GM08714 (cell line): ENCODE data around the gene CHERP.

Experiments used
- H3K4me3 ChIP-seq: fragments of 200-500 bp; sonication (Bioruptor generic); 2 replicates; pipeline ENCODE4 v1.5.1; 2014; ENCODE audit warnings: mild to moderate bottlenecking, low read length, inconsistent platforms
- ZNF274 ChIP-seq: IDR thresholded peaks from 2 replicates; pipeline ENCODE4 v1.6.1; 2012; ENCODE audit warnings: mild to moderate bottlenecking, low read depth, low read length

The CHERP gene

DNA sequence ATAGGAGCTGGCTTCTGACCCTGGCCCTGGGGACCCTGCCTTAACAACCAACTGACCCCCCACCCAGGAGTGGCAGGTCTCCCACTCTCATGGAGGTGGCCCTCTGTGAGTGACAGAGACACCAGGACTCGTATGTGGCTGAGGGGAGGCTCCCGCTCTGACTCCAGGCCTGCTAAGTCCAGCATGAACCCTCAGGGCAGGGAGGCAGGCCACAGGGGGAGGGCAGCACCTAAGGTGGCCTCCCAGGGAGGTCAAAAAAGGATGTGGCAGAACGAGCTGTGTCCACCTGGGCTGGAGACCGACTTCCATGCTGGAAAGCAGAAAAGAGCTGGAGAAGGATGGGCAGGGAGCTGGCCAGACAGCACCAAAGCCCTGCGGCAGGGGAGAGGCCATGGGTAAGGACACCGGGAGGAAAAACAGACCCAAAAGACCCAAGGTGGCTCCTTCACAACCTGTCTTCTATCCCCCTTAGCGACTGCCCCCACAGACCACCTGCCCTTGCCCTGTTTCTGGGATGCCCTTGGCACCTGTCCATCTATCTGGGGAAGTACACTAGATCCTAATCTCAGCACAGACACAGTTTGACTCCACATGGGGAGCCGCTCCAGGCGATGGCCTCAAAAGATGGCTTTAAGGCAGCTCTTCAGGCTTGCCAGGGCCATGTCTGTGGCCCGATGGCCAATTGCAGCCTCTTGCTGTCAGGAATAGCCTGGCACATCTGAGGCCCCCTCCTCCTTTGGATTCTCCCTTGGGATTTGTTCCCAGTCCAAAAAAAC, 40.4 kb upstream of the CHERP start:
- no peak for TF ChIP-seq ZNF274
- H3K4me3 ChIP-seq, result no peak overlapping the region

DNA sequence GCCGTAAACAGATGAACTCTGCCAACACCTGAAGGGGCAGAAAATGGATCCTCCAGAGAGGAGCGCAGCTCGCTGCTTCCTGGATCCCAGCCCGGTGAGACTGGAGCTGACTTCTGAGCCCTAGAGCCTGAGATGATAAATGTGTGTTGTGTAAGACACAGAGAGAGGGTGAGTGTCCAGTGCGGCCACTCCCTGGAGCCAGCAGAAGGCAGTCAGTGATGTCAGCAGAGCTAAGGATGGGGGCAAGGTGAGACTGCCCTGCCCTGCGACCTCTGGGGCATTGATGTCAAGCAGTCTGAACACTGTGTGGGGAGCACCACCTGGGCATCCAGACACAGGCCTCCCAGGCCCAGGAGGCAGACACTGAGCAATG, 39.7 kb upstream of the CHERP start:
- TF ChIP-seq ZNF274, result no peak
- no peak overlapping the region for H3K4me3 ChIP-seq

DNA sequence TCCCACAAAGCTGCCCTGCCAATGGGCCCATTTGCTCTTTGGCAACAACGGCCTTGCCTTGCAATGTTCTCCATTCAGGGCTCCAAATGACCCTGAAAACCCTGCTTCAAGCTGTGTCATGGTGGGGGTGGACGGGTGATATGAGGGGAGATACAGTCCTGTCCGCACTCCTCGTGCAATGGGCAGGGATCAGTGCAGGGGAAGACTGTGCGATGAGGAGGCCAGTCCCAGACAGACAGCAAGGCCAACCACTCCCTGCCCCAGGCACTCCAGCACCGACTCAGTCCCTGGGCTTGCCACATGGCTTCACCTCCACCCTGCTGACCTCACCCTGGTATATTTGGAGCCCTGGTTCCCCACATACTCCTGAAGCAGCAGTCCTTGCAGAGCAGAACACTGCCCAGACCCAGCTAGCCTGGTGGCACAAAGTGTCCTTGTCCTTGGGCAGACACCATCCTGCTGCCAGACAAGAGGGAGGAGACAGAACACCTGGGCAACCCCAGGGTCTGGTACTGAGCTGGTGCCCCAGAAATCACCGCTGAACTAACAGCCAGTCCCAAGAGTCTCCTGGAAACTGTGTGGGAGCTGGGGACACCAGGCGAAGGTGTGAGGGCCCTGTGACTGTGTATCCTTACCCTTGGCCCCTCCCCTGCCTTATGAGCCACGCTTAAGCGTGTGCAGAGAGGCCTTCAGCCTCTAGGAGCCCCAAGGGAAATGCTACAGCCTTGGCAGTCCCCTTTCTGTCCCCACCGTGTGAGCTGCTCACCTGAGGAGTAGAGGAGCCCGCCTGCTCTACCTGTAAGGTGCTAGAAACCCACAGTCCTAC, 39.1 kb upstream of the CHERP start:
- TF ChIP-seq ZNF274, result no peak
- H3K4me3 ChIP-seq, result no peak overlapping the region

DNA sequence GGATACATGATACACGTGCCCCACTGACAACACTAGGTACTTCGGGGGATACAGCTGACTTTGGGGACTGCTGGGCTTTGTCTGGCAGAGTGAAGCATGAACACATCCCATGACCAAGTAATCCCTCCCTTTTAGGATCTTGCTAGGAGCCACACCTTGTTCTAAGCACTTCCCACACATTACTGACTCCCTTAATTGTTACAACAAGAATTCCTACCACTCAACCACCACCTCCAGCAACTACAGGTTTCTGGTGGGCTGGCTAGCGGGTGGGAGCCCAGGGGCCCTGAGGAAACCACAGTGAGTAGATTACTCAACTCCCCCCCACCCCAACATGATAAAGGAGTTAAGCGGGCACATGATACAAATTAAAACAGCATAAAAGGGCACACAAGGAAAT, 37.1 kb upstream of the CHERP start:
- H3K4me3 ChIP-seq, result no peak overlapping the region
- no peak for TF ChIP-seq ZNF274

DNA sequence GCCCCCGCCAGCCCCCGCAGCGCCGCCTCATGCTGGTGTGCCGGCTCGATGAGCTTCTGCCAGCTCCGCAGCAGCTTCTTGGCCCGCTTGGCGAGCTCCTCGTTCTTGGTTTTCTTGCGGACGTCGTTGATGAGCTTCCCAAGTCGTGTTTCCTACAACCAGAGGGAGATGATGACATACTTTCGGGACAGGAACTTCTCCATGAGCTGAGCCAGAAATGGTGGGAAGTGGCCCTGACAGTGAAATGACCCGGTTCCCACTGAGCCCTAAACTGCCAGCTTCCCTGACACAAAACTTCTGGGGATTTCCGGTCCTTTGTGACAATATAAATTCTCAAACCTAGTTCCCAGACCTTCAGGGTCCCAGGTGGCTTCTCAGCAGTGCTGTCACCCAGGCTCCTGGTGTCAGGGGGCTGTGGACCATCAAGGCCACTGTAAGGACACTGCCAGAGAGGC, 35.3 kb upstream of the CHERP start:
- TF ChIP-seq ZNF274, result no peak
- no peak overlapping the region for H3K4me3 ChIP-seq

DNA sequence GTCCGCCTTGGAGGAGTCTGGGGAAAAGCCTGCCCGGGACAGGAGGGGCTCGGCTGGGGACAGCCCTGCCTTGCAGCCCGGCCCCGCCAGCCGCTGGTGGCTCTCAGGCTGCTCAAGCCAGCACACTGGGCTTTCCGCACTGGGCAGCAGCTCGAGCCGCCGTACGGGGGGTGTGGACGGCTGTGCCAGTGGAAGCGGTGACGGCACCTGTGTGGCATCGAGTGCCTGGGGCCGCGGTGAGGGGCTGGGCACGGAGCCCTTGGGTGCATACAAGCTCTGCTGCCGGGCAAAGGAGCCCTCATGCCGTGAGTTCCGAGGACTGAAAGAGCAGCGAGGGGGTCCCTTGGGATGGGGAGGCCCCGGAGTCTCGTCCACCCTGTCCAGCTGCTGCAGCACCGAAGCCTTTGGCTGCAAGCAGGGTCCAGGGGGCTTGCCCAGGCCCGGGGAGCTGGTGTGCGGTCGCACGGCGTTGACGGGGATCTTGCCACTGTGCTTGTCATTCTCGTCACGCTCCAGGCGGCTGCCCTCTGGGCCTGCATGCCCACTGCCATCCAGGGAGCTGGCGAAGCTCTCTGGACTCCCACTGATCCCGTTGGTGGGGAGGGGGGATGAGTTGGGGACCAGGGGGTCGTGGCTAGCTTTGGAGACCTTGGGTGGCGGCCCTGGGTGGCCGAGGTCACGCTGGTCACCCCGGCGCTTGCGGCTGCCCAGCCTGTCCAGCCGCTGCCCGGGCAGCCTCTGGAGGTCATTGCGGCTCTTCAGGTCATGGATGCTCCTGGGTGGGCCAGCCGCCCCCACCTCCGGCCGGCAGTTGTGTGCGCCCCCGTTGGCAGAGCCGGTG, 34.7 kb upstream of the CHERP start:
- no peak for TF ChIP-seq ZNF274
- H3K4me3 ChIP-seq, result no peak overlapping the region

DNA sequence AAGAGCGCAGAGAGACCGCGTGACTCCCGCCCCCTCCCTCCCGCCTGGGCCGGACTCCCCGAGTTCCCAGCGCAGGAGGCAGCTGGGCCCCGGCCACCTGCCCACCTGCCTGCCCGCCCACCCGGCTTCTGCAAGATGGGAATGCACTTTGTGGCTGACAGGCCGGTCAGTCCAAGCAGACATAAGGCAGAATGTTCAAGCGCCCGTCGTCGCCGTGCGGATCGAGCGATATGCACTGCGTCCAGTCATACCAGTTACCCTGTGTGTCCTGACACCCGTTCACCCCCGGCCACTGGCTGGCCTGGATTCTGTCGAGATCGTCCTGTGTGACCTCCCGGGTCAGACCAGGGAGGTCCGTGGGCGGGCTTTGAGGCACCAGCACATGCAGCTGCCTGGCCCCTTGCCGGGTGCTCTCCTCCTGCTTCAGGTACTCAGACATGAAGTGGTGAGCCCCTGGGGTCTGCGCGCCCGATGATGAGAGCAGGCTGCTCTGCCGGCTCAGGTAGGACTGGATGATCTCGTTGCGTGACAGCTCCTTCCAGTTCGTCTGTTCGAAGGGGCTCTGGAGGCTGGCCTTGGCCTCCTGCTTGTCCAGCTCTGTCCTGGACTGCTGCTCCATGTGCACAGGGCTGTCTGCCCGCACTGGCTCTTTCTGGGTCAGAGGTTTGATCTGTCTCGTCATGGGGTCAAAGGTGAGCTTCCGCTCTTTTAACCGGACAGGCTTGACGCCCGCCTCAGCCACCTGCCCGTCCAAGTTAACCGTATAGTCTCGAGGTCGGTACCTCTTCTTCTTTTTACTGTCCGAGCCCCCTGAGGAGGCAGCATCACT, 33.8 kb upstream of the CHERP start:
- no peak for TF ChIP-seq ZNF274
- H3K4me3 ChIP-seq, result no peak overlapping the region

DNA sequence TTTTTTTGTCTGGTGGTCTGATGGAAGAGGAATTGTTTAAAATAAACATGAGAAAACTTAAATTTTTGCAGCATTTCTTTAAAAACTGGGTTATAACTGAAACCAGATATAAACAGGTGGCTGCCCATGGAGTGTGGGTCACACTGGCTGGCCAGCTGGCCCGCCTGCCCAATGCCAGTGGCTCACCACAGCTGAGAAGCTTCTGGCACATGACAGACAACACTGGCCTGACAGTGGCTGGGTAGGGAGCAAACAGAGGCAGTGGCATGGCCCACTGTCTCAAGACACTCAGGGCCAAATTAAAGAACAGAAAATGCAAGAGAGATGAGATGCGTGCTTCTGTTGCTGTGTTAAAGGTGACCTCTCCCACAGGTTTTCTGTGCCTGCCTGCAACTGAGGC, 33.0 kb upstream of the CHERP start:
- no peak overlapping the region for H3K4me3 ChIP-seq
- no peak for TF ChIP-seq ZNF274

DNA sequence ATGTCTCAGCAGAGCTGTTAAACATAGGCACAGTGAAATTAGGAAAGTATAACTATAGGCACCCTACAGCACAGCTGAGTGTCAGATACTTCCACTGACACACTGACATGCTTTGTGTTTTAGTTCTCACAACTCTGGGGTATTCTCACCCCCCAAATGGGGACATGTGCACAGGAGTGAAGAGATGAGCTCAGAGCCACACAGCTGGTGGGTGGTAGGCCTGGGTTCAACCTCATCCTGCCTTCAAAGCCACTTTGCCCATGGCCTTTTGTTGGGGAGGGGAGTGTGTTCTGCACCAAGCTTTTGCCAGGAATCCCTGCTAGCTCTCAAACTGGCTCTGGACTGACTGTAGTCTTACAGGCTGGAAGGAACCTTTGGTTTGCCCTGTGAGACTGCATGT, 31.7 kb upstream of the CHERP start:
- no peak for TF ChIP-seq ZNF274
- H3K4me3 ChIP-seq, result peak overlapping the region; percentile 87; the same call in 1 of the 2 replicates

DNA sequence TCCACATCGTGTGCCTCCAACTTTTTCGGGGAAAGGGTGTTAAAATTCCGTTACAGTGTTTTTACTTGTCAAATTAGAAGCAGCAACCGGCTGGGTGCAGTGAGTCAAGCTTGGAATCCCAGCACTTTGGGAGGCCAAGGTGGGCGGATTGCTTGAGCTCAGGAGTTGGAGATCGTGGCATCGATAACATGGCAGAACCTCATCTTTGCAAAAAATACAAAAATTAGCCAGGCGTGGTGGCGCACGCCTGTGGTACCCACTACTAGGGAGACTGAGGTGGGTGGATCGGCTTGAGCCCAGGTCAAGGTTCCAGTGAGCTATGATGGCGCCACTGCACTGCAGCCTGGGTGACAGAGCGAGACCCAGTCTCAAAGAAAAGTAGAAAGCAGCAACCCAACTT, 31.1 kb upstream of the CHERP start:
- no peak for TF ChIP-seq ZNF274
- peak overlapping the region; percentile 87 for H3K4me3 ChIP-seq

DNA sequence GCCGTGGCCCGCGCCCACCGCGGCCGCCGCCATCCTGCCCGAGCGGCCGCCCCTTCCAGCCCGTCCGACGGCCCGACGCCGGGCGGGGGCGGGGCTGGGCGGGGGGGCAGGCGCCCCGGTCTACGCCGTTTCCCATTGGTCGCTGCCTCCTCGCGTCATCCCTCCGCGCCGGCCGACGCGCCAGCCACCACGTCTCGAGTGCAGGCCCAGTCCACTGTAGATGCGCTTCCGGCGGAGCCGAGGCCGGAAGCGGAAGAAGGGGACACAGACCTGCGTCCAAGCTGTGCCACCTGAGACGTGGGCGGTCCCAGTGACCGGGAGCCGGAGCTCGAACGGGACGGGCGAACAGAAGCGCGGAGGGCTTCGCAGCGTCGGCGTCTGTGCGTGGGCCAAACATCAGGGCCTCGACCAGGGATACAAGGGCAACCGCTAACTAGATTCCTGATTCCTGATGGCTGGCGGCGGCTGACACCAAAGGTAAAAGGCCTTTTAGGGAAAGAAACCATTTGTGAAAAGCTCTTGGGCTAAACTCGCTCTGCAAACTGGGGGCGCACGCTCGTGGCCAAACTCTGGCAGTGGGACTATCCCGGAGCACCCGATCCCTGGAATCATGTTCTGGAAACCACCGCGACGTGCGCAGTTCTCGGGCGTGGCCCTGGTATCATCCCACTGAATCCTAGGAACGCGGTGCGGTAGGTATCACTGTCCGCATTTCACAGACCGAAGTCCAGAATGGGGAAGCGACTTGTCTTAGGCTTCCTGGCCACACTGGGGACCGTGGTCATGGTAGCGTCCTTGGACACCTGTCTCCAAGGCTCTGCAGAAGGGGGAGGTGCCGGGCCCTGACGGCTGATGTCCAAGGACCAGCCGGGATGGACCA, 30.3 kb upstream of the CHERP start, which contains the start of gene SLC35E1:
Gene SLC35E1, minus strand, starts transcription at position 84 of the 880 bp plus-strand sequence. Its CDS starts 51 bp downstream, at position 33.
- H3K4me3 ChIP-seq, result peak within 1 kb of the TSS; percentile 87
- no peak for TF ChIP-seq ZNF274

DNA sequence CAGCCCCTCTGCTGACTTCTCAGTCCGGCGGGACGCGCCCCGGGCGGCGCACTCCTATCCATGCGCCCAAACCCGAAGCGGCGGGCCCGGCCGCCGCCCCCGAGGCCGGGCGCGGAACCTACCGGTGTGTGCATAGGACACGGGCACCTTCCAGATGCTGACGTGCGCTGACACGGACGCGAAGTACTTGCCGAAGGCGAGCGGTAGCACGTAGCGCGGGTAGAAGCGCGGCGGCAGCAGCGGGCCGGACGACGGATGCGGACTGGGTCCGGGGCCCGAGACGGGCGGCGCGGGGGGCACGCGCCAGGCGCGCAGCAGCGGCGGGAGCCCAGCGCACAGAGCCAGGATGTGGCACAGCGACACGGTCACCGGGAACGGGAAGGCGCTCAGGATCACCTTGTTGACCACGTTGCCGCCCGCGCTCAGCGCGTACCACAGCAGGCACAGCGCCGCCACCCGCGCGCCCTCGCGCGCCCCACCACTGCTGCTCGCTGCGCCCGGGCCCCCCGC, 29.6 kb upstream of the CHERP start:
- H3K4me3 ChIP-seq, result peak overlapping the region; percentile 82
- no peak for TF ChIP-seq ZNF274
